Measurements from ENCODE around the gene COBLL1. TPM values are rescaled to one million over a fixed set of nuclear protein-coding genes. Genes with fewer than 3 reads are reported as not detected.

Gene COBLL1
- total and polyA plus RNA-seq, 2 experiments from 2014 or later = 87.3 to 146 TPM

DNA sequence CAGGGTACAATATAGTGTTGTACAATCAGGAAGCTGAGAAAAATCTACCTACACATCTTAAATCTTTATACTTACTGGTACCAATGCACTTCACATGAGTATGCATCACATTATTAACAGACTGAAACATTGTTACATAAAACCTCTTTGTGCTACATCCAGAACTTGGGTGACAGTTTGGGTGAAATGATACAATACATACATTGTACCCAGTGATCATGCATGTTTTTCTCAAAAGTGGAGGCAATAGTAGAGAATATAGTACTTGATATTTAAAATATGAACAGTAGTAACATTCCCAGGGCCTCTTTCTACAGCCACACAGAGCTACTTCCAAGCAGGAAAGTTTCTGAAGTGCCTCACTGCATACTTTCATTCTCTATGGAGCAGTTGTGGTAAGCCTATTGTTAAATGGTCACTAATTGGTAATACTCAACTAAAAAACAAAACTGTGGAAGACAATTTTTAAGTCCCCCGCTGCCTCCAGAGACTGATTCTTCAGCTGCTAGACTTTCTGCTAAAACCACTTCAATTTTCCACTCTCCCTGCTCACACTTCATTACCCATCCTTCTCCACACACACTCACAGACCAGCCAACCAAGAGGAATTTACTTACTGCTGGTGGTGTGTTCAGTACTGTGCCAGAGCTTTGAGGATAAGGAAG lies 197.5 kb downstream of the COBLL1 start:
- WGBS (ENCODE audit: low lambda C conversion rate, missing lambda C conversion rate) = 100% methylated on average over 1 of the region's 1 CpG
- Histone ChIP-seq H3K9me3 (ENCODE audit: low read depth) (no peaks in the 10 kb centered on the region), H3K4me3 (no peak overlapping the region), H3K27ac (no peak overlapping the region), H3K9me2 (replicated peaks; ENCODE audit: insufficient read depth) (no peaks in the 10 kb centered on the region), H3K4me1 (ENCODE audit: insufficient read depth) (no peaks in the 10 kb centered on the region), H2AFZ (no peak overlapping the region), H3K36me3 (replicated peaks; ENCODE audit: insufficient read depth, low read depth) (no peaks in the 10 kb centered on the region), H3K4me2 (no peak overlapping the region), H4K20me1 (ENCODE audit: insufficient read depth, poor library complexity, severe bottlenecking) (no peaks in the 10 kb centered on the region), H3K79me2 (no peaks in the 10 kb centered on the region), H3K27me3 (no peaks in the 10 kb centered on the region)
- no peak for DNase-seq (ENCODE audit: low spot score)
- no peak for TF ChIP-seq EZH2 (IDR thresholded peaks at IDR 0.05; ENCODE audit: borderline replicate concordance)
- TF ChIP-seq, protein P1, sequence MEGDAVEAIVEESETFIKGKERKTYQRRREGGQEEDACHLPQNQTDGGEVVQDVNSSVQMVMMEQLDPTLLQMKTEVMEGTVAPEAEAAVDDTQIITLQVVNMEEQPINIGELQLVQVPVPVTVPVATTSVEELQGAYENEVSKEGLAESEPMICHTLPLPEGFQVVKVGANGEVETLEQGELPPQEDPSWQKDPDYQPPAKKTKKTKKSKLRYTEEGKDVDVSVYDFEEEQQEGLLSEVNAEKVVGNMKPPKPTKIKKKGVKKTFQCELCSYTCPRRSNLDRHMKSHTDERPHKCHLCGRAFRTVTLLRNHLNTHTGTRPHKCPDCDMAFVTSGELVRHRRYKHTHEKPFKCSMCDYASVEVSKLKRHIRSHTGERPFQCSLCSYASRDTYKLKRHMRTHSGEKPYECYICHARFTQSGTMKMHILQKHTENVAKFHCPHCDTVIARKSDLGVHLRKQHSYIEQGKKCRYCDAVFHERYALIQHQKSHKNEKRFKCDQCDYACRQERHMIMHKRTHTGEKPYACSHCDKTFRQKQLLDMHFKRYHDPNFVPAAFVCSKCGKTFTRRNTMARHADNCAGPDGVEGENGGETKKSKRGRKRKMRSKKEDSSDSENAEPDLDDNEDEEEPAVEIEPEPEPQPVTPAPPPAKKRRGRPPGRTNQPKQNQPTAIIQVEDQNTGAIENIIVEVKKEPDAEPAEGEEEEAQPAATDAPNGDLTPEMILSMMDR (IDR thresholded peaks at IDR 0.05; ENCODE audit: poor library complexity) = no peak
- TF ChIP-seq EZH2phosphoT487 (IDR thresholded peaks at IDR 0.05; ENCODE audit: low read depth, severe bottlenecking, unreplicated experiment) = no peak

DNA sequence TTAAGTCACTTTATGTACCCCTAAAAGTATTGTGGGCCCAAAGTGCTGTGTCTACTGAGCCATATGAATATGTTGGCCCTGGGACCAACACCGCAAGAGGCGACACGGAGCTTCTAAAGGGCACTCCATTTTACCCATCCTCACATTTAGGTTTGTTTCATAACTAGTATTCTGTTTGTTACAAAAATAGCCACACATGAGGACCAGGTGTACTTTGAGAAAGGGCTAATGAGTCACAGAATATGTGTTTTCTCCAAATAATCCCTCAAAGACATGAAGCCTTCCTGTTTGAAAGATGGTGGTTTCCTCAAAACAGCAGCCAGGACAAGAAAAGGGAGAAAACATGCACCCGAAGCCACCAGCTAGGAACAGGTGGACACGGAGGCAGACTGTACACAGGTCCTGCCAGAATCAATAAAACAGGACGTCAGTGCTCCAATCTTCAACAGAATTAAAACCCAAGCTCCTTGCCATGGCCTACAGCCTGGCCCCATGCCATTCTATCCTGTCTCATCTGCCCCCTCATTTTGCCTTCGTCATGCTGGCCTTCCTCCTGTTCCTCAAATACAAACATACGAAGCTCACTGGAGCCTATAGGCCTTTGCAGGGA lies 198.6 kb downstream of the COBLL1 start:
- Histone ChIP-seq H3K9me2 (replicated peaks; ENCODE audit: insufficient read depth) (no peaks in the 10 kb centered on the region), H3K36me3 (replicated peaks; ENCODE audit: insufficient read depth, low read depth) (no peaks in the 10 kb centered on the region), H3K27ac (no peak overlapping the region), H3K4me2 (no peak overlapping the region), H3K27me3 (no peaks in the 10 kb centered on the region), H4K20me1 (ENCODE audit: insufficient read depth, poor library complexity, severe bottlenecking) (no peaks in the 10 kb centered on the region), H3K79me2 (no peaks in the 10 kb centered on the region), H3K4me3 (no peak overlapping the region), H3K4me1 (ENCODE audit: insufficient read depth) (no peaks in the 10 kb centered on the region), H2AFZ (no peak overlapping the region), H3K9me3 (ENCODE audit: low read depth) (no peaks in the 10 kb centered on the region)
- 85% methylated on average over 8 of the region's 8 CpGs for WGBS (ENCODE audit: low lambda C conversion rate, missing lambda C conversion rate)
- DNase-seq (ENCODE audit: low spot score) = no peak
- TF ChIP-seq EZH2phosphoT487 (IDR thresholded peaks at IDR 0.05; ENCODE audit: low read depth, severe bottlenecking, unreplicated experiment) = no peak

DNA sequence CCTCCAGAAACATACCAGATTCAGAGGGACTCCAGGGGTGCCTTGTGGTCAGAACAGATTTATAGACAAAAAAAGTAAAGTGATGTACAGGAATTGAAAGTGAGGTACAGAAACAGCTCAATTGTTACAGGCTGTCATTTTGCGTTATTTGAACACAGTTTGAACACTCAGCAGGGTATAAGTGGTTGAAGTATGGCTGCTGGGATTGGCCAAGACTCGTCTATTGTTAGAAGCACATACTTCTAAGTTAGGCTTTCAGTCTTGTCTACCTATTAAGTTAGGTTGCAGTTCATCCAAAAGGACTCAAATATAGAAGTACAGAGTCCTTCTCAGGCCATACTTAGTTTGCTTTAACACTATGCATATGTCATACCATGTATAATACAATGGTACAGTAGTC lies 199.4 kb downstream of the COBLL1 start:
- no peak for TF ChIP-seq EZH2 (IDR thresholded peaks at IDR 0.05; ENCODE audit: borderline replicate concordance)

More for the DNA sequence above, 199.4 kb downstream of the COBLL1 start:
- H3K4me1 ChIP-seq (ENCODE audit: insufficient read depth) = no peaks in the 10 kb centered on the region
- no peak overlapping the region for H3K4me3 ChIP-seq
- no peaks in the 10 kb centered on the region for H3K79me2 ChIP-seq
- no peak overlapping the region for H3K4me2 ChIP-seq
- no peaks in the 10 kb centered on the region for H3K9me2 ChIP-seq (replicated peaks; ENCODE audit: insufficient read depth)
- H3K27ac ChIP-seq = no peak overlapping the region
- no peaks in the 10 kb centered on the region for H4K20me1 ChIP-seq (ENCODE audit: insufficient read depth, poor library complexity, severe bottlenecking)
- no peaks in the 10 kb centered on the region for H3K27me3 ChIP-seq
- WGBS (ENCODE audit: low lambda C conversion rate, missing lambda C conversion rate) = 82% methylated on average over 2 of the region's 2 CpGs
- DNase-seq (ENCODE audit: low spot score) = no peak
- no peaks in the 10 kb centered on the region for H3K36me3 ChIP-seq (replicated peaks; ENCODE audit: insufficient read depth, low read depth)
- H2AFZ ChIP-seq = no peak overlapping the region
- no peaks in the 10 kb centered on the region for H3K9me3 ChIP-seq (ENCODE audit: low read depth)

Small RNA genes within 50 kb of the gene (small RNA-seq; reads per million reads assigned to genes)
- not detected for gene RNA5SP110
- not detected for gene SNORA70F

Other genes starting within 250 kb of the COBLL1 start
- gene GRB14, start 220.3 kb downstream of the COBLL1 start, total RNA-seq = 3.6 and 4.2 TPM in 2 replicates
- gene GRB14, start 220.3 kb downstream of the COBLL1 start, polyA plus RNA-seq = 4.5 and 6.4 TPM in 2 replicates
- 5.1 and 8.4 TPM in 2 replicates for gene SLC38A11, start 113.7 kb upstream of the COBLL1 start, total RNA-seq
- gene SLC38A11, start 113.7 kb upstream of the COBLL1 start, polyA plus RNA-seq = 4.6 and 7.7 TPM in 2 replicates

Data from hepatocyte (in vitro differentiated cells).